Measurements from ENCODE around the gene P3H4. TPM values are rescaled to one million over a fixed set of nuclear protein-coding genes. Genes with fewer than 3 reads are reported as not detected.

The P3H4 gene
- total and polyA plus RNA-seq, 4 donors = 10.5 to 19.6 (median 14.8) TPM

DNA sequence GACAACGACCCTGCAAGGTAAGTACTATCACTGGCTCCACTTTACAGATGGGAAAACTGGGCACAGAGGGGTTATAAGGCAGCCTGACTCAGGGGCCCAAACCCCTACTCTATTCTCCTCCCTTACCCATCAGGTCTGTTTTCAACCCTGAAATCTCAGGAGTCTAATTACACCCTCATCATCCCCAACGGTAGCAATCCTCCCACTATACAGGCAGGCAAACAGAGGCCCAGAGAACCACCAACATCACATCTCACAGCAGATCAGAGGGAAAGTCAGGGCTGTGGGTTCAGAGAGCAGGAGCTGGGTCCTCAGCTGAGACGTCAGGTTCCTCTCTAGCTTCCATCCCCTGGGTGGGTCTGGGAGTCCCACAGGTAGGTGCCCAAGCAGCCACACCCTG is 41.8 kb downstream of the P3H4 start:
- intact Hi-C loops (cut with DNase I) = no loop called here
- 74 to 77% methylated on average over 3 of the region's 3 CpGs for WGBS, 2 donors
- H3K27me3 ChIP-seq (ENCODE audit: control insufficient read depth in 1 of 2, insufficient read depth in 2 of 2, low read length in 1 of 2) = no peaks in the 10 kb centered on the region
- H3K4me1 ChIP-seq (ENCODE audit: control insufficient read depth in 1 of 2, insufficient read depth in 2 of 2, low read length in 2 of 2) = no peaks in the 10 kb centered on the region
- H3K4me3 ChIP-seq (ENCODE audit: low read length in 2 of 2) = no peak overlapping the region
- ATAC-seq (ENCODE audit: low FRiP score) (no peak), DNase-seq (no peak)
- no peak overlapping the region for H3K27ac ChIP-seq (ENCODE audit: low read depth in 1 of 2, low read length in 2 of 2)
- peaks cover 0 to 3% of the 10 kb centered on the region in 2 donors for H3K36me3 ChIP-seq (ENCODE audit: control insufficient read depth in 1 of 2, insufficient read depth in 2 of 2, low read length in 1 of 2)
- H3K9me3 ChIP-seq (ENCODE audit: control insufficient read depth, low read length) = no peaks in the 10 kb centered on the region

DNA sequence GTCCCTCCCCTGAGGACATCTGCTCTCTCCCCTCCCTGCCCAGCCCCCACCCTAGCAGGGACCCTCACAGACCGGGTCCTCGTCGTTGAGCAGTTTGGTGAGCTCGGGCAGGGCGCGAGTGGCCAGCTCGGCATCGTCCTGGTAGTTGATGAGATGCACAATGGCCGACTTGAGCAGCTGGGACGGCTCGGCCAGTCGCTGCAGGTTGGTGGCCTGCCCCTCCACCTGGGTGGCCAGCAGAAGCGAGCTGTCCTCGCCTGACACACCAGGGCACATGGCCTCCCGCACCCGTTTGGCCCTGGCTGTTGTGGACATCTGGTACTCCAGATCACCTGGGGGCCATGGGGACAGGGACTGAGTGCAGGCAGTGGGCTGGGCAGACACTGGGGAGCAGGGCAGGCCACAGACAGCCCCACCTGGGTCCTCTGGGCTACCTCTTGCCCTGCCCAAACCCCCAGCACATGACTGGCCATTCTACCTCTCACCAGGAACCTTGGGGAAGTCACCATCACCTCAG is 42.3 kb downstream of the P3H4 start:
- H3K4me1 ChIP-seq (ENCODE audit: control insufficient read depth in 1 of 2, insufficient read depth in 2 of 2, low read length in 2 of 2) = no peaks in the 10 kb centered on the region
- H3K9me3 ChIP-seq (ENCODE audit: control insufficient read depth, low read length) = no peaks in the 10 kb centered on the region
- no peaks in the 10 kb centered on the region for H3K27me3 ChIP-seq (ENCODE audit: control insufficient read depth in 1 of 2, insufficient read depth in 2 of 2, low read length in 1 of 2)
- DNase-seq = no peak
- no peak overlapping the region for H3K27ac ChIP-seq (ENCODE audit: low read depth in 1 of 2, low read length in 2 of 2)
- intact Hi-C loops (cut with DNase I) = no loop called here
- H3K36me3 ChIP-seq (ENCODE audit: control insufficient read depth in 1 of 2, insufficient read depth in 2 of 2, low read length in 1 of 2) = peaks cover 0 to 3% of the 10 kb centered on the region in 2 donors
- 79 to 84% methylated on average over 16 of the region's 16 CpGs for WGBS, 2 donors
- ATAC-seq (ENCODE audit: low FRiP score) = no peak
- H3K4me3 ChIP-seq (ENCODE audit: low read length in 2 of 2) = no peak overlapping the region

DNA sequence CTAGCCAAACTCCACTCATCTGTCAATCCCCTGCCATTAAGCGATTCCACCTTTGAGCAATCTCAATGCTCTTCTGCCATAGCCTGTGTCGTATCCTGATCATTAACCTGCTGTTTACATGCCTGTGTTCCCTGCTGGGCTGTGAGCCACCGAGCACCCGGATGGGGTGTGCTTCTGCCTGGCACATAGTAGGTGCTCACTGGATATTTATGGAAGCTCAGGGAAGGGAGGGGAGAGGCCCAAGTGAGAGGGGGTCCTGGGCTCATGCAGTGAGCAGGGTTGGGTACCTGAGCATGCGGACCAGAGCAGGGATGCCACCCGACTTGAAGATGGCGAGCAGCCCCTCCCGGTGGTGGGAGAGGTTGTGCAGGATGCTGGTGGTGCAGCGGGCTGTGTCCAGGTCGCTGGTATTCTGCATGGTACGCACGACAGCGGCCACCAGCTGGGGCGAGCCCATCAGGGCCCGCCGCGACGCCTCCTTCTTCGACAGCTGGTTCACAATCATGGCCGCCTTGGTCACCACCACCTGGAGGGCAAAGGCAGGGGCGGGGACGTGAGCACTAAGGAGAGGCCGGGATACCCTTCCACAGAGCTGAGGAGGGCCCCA is 43.0 kb downstream of the P3H4 start:
- WGBS, 2 donors = 92 to 93% methylated on average over 22 to 23 of the region's 23 CpGs
- DNase-seq (no peak), ATAC-seq (ENCODE audit: low FRiP score) (no peak)
- Histone ChIP-seq H3K36me3 (ENCODE audit: control insufficient read depth in 1 of 2, insufficient read depth in 2 of 2, low read length in 1 of 2) (peaks cover 0 to 3% of the 10 kb centered on the region in 2 donors), H3K9me3 (ENCODE audit: control insufficient read depth, low read length) (no peaks in the 10 kb centered on the region), H3K4me3 (ENCODE audit: low read length in 2 of 2) (no peak overlapping the region), H3K27ac (ENCODE audit: low read depth in 1 of 2, low read length in 2 of 2) (no peak overlapping the region), H3K27me3 (ENCODE audit: control insufficient read depth in 1 of 2, insufficient read depth in 2 of 2, low read length in 1 of 2) (no peaks in the 10 kb centered on the region), H3K4me1 (ENCODE audit: control insufficient read depth in 1 of 2, insufficient read depth in 2 of 2, low read length in 2 of 2) (no peaks in the 10 kb centered on the region)
- intact Hi-C loops (cut with DNase I) = no loop called here

DNA sequence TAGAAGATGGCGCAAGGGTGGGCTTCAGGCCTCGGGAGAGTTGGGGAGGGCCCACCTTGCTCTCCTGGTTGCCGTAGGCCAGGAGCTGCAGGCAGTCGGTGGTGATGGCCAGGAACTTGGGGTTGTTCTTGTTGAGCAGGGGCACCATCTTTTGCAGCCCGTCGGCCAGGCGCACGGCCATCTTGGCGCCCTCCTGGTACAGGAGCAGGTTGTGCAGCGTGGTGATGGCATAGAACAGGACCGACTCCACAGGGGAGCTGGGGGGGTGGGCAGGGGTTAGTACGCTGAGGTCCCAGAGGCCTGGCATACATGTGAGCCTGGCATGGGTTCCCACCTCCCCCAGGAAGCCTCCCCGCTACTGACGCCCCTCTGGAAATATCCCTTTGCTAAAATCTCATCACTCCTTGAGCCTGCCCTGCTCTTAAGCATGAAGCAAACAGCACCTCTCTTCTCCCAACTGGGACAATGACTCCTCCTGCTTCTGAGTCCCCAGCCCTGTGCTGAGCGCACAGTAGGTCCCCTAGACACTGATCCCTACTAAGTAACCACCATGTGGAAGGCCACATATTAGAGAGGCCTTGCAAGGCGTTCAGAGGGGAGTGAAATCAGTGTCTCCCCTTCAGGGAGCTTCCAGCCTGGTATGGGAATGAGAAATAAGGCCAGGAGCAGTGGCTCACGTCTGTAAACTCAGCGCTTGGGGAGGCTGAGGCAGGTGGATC is 44.3 kb downstream of the P3H4 start:
- ATAC-seq (ENCODE audit: low FRiP score) (no peak), DNase-seq (no peak)
- Histone ChIP-seq H3K36me3 (ENCODE audit: control insufficient read depth in 1 of 2, insufficient read depth in 2 of 2, low read length in 1 of 2) (peaks cover 0 to 3% of the 10 kb centered on the region in 2 donors), H3K27ac (ENCODE audit: low read depth in 1 of 2, low read length in 2 of 2) (no peak overlapping the region), H3K27me3 (ENCODE audit: control insufficient read depth in 1 of 2, insufficient read depth in 2 of 2, low read length in 1 of 2) (no peaks in the 10 kb centered on the region), H3K4me1 (ENCODE audit: control insufficient read depth in 1 of 2, insufficient read depth in 2 of 2, low read length in 2 of 2) (no peaks in the 10 kb centered on the region), H3K4me3 (ENCODE audit: low read length in 2 of 2) (no peak overlapping the region), H3K9me3 (ENCODE audit: control insufficient read depth, low read length) (no peaks in the 10 kb centered on the region)
- WGBS, 2 donors = 92 to 95% methylated on average over 18 of the region's 18 CpGs
- intact Hi-C loops (cut with DNase I) = no loop called here

DNA sequence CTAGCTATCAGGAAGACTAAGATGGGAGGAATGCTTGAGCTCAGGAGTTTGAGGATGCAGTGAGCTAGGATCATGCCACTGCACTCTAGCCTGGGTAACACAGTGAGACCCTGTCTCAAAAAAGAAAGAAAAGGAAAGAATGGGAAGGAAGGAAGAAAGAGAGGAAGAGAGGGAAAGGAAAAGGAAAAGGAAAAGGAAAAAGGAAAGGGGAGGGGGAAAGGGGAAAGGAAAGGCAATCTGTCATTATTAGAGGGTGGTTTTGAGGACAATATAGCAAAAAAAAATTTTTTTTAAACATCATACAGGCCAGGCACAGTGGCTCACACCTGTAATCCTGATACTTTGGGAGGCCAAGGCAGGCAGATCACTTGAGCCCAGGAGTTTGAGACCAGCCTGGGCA is 45.6 kb downstream of the P3H4 start:
- Histone ChIP-seq H3K27me3 (ENCODE audit: control insufficient read depth in 1 of 2, insufficient read depth in 2 of 2, low read length in 1 of 2) (no peaks in the 10 kb centered on the region), H3K4me1 (ENCODE audit: control insufficient read depth in 1 of 2, insufficient read depth in 2 of 2, low read length in 2 of 2) (no peaks in the 10 kb centered on the region), H3K36me3 (ENCODE audit: control insufficient read depth in 1 of 2, insufficient read depth in 2 of 2, low read length in 1 of 2) (peaks cover 0 to 3% of the 10 kb centered on the region in 2 donors), H3K4me3 (ENCODE audit: low read length in 2 of 2) (no peak overlapping the region), H3K9me3 (ENCODE audit: control insufficient read depth, low read length) (no peaks in the 10 kb centered on the region), H3K27ac (ENCODE audit: low read depth in 1 of 2, low read length in 2 of 2) (no peak overlapping the region)
- ATAC-seq (ENCODE audit: low FRiP score) = no peak
- DNase-seq = no peak
- intact Hi-C loops (cut with DNase I) = no loop called here

DNA sequence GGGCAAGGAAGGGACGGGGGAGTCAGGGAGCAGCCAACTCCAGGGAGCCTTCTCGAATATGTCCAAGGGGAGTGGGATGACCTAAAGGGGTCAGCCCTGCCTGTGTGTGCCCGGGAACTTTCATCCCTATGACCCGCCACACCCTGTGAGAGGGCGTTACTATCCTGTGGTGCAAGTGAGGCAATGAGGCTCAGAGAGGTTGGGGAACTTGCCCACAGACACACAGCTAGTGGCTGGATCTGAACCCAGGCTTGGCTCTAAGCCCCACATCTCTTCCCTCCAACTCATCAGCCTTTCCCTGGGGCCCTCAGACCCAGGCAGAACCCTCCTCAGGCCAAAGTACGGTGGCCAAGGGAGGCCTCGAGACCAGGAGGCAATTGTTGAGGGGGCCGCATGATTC is 48.4 kb downstream of the P3H4 start:
- Histone ChIP-seq H3K27ac (ENCODE audit: low read depth in 1 of 2, low read length in 2 of 2) (no peak overlapping the region), H3K27me3 (ENCODE audit: control insufficient read depth in 1 of 2, insufficient read depth in 2 of 2, low read length in 1 of 2) (no peaks in the 10 kb centered on the region), H3K36me3 (ENCODE audit: control insufficient read depth in 1 of 2, insufficient read depth in 2 of 2, low read length in 1 of 2) (no peaks in the 10 kb centered on the region), H3K4me3 (ENCODE audit: low read length in 2 of 2) (no peak overlapping the region), H3K9me3 (ENCODE audit: control insufficient read depth, low read length) (no peaks in the 10 kb centered on the region), H3K4me1 (ENCODE audit: control insufficient read depth in 1 of 2, insufficient read depth in 2 of 2, low read length in 2 of 2) (no peaks in the 10 kb centered on the region)
- 93 to 95% methylated on average over 8 of the region's 8 CpGs for WGBS, 2 donors
- intact Hi-C loops (cut with DNase I) = no loop called here
- no peak for DNase-seq
- ATAC-seq (ENCODE audit: low FRiP score) = no peak

DNA sequence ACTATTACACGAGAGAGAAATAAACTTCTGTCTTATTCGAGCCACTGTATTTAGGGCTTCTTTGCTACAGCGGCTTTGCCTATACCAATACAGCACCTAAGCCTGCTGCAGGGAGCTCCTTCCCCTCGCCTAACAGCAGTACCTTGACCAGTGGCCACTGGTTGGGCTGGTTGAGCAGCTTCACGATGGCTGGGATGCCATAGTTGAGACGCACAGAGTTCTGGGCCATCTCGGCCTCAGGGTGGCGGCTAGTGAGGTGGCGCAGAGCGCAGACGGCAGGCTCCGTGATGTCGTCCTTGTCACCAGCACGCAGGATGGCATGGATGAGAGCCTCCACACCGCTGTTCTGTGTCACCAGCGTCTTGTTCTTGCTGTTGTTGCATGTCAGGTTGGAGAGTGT is 48.9 kb downstream of the P3H4 start:
- H3K4me1 ChIP-seq (ENCODE audit: control insufficient read depth in 1 of 2, insufficient read depth in 2 of 2, low read length in 2 of 2) = no peaks in the 10 kb centered on the region
- H3K27me3 ChIP-seq (ENCODE audit: control insufficient read depth in 1 of 2, insufficient read depth in 2 of 2, low read length in 1 of 2) = no peaks in the 10 kb centered on the region
- no peak overlapping the region for H3K4me3 ChIP-seq (ENCODE audit: low read length in 2 of 2)
- WGBS, 2 donors = 94 to 95% methylated on average over 16 of the region's 16 CpGs
- H3K9me3 ChIP-seq (ENCODE audit: control insufficient read depth, low read length) = no peaks in the 10 kb centered on the region
- no peak overlapping the region for H3K27ac ChIP-seq (ENCODE audit: low read depth in 1 of 2, low read length in 2 of 2)
- DNase-seq = no peak
- ATAC-seq (ENCODE audit: low FRiP score) = no peak
- no peaks in the 10 kb centered on the region for H3K36me3 ChIP-seq (ENCODE audit: control insufficient read depth in 1 of 2, insufficient read depth in 2 of 2, low read length in 1 of 2)
- intact Hi-C loops (cut with DNase I) = no loop called here

DNA sequence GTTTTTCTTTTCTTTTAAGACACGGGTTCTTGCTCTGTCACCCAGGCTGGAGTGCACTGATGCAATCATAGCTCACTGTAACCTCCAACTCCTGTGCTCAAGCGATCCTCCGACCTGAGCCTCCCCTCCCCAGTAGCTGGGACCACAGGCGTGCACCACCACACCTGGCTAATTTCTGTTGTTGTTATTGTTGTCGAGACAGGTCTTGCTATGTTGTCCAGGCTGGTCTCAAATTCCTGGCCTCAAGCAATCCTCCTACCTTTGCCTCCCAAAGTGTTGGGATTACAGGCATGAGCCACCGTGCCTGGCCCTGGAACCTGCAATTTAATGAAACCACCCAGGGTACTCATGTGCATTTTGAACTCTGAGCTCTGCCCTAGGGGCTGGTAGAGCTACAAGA is 49.4 kb downstream of the P3H4 start:
- Histone ChIP-seq H3K27ac (ENCODE audit: low read depth in 1 of 2, low read length in 2 of 2) (no peak overlapping the region), H3K36me3 (ENCODE audit: control insufficient read depth in 1 of 2, insufficient read depth in 2 of 2, low read length in 1 of 2) (no peaks in the 10 kb centered on the region), H3K27me3 (ENCODE audit: control insufficient read depth in 1 of 2, insufficient read depth in 2 of 2, low read length in 1 of 2) (no peaks in the 10 kb centered on the region), H3K4me1 (ENCODE audit: control insufficient read depth in 1 of 2, insufficient read depth in 2 of 2, low read length in 2 of 2) (no peaks in the 10 kb centered on the region), H3K9me3 (ENCODE audit: control insufficient read depth, low read length) (no peaks in the 10 kb centered on the region), H3K4me3 (ENCODE audit: low read length in 2 of 2) (no peak overlapping the region)
- WGBS, 2 donors = 84 to 93% methylated on average over 6 of the region's 6 CpGs
- ATAC-seq (ENCODE audit: low FRiP score) (no peak), DNase-seq (no peak)
- intact Hi-C loops (cut with DNase I) = no loop called here

DNA sequence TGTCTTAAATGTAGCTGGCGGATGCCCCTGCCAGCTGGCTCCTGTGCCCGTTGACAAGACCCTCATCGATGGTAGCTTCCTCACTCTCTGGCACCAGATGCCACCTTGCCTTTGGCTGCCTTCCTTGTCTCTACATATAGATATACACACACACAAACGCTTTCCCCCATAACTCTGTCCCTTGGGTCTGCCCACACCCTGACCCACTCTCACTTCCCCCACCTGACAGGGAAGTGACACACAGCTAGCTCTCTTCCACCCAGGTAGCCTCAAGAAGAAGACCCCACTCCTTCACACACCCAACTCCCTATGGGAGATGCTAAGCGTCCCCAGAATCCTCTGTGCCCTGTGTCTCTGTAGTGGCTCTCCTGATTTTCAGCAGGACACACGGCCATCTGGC is 50.9 kb downstream of the P3H4 start:
- no peak overlapping the region for H3K4me3 ChIP-seq (ENCODE audit: low read length in 2 of 2)
- no peak overlapping the region for H3K27ac ChIP-seq (ENCODE audit: low read depth in 1 of 2, low read length in 2 of 2)
- H3K27me3 ChIP-seq (ENCODE audit: control insufficient read depth in 1 of 2, insufficient read depth in 2 of 2, low read length in 1 of 2) = no peaks in the 10 kb centered on the region
- WGBS, 2 donors = 89 to 91% methylated on average over 6 of the region's 6 CpGs
- no peaks in the 10 kb centered on the region for H3K9me3 ChIP-seq (ENCODE audit: control insufficient read depth, low read length)
- H3K4me1 ChIP-seq (ENCODE audit: control insufficient read depth in 1 of 2, insufficient read depth in 2 of 2, low read length in 2 of 2) = no peaks in the 10 kb centered on the region
- no peaks in the 10 kb centered on the region for H3K36me3 ChIP-seq (ENCODE audit: control insufficient read depth in 1 of 2, insufficient read depth in 2 of 2, low read length in 1 of 2)
- no peak for DNase-seq
- no peak for ATAC-seq (ENCODE audit: low FRiP score)
- intact Hi-C loops (cut with DNase I) = no loop called here

Data from aorta (tissue), 5 donors.